ENCODE measurements around the gene IGFL4.

Gene IGFL4

DNA sequence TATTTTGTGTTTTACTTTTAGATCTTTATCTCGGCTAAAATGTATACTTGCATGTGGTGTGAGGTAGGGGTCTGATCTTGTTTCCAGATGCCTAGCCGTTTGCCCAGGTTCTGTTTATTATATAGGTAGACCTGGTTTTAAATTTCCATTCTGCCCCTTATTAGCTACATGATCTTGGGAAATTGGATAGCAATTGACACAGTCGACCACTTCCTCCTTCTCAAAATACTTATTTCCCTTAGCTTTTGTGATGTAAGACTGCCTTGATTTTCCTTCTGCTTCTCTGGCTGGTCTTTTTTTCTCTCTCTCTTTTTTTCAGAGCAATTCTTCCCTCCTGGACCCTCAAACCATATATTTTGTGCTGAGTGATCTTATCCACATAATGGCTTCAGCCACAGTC lies 15.0 kb downstream of the IGFL4 start:
- DNase-seq, result no peak
- in situ Hi-C loops (cut with HindIII; ENCODE audit: low pct_ligation_motif_present, low pct_unique_long_range_greater_than_20kb, low sequenced_read_pairs), result no loop called here

DNA sequence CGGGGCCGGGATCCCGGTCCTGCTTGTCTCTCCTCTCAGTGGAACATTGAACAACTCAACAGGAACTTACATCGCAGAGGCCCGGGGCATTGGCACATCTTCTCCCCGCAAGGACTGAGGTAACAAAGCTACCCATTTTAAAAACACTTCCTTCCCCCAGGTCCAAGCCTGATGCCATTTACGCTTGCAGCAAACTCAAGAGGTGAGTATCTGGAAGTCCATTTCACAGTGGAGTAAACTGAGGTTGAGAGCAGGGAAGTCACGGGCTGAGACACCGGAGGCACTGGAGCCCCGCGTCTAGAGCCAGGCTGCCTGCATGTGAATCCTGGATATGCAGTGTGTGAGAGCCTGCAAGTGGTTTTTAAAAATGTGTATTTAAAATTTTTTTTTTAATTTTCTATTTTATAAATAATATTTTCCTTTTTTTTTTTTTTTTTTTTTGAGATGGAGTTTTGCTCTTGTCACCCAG lies 17.5 kb downstream of the IGFL4 start:
- no peak for DNase-seq
- in situ Hi-C loops (cut with HindIII; ENCODE audit: low pct_ligation_motif_present, low pct_unique_long_range_greater_than_20kb, low sequenced_read_pairs), result no loop called here

DNA sequence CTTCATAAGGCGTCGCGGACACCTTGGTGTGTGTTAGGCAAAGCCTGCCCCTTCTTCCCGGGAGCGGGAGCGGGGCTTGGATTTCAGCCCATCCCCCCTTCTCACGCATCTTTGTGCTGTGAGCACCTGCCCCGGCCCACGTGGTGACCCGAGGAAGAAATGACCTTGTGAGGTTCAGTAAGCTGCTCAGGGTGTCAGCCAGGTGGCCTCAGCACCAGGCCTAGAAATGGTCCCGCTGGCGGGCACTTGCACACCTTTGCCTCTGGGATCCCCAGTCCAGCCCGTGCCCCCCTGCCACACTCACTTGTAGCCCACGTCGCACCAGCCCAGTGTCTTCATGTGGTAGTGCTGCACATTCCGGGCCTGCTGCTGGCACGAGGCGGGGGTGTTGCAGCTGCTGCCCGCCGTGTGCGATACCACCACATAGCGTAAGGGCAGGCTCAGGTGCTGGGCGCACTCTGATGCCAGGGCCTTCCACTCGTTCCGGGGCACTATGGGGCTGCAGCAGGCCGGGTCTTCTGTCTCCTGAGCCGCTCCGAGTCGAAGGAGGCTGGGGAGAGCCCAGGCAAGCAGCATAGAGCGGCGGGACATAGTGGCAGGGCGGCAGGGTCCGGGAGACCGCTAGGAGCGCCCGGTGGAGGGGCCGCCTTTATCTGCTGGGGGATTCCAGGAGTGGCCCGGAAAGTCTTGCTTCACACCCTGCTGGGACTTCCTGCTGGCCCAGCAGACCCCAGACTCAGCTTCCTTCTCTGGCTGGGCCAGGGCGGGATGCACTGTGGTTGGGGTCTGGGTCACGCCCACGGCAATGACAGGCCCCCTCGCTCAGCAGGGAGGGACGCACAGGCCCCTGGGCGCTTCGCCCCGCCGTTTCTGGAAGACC lies 18.1 kb downstream of the IGFL4 start, which contains the start of gene PGLYRP1:
Gene PGLYRP1, minus strand, starts transcription at position 623 of the 880 bp plus-strand sequence. Its CDS starts 32 bp downstream, at position 591.
- DNase-seq, result no peak
- in situ Hi-C loops (cut with HindIII; ENCODE audit: low pct_ligation_motif_present, low pct_unique_long_range_greater_than_20kb, low sequenced_read_pairs), result no loop called here

DNA sequence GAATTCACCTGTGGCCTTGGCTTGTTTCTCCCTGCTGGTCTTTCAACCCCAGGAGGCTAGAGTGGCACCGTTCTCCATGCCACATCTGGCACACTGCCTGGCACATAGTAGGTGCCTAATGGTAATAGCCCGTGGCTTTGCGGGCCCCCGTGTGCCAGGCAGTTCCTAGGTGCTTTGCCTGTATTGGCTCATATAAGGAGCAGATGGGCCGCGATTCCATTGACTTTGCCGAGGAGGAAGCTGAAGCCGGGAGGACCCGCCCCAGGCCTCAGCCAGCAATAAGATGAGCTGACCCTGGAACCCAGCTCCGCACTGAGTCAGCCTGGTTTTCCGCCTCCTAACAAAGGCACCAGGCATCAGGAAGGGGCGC lies 18.8 kb downstream of the IGFL4 start:
- in situ Hi-C loops (cut with HindIII; ENCODE audit: low pct_ligation_motif_present, low pct_unique_long_range_greater_than_20kb, low sequenced_read_pairs), result no loop called here

DNA sequence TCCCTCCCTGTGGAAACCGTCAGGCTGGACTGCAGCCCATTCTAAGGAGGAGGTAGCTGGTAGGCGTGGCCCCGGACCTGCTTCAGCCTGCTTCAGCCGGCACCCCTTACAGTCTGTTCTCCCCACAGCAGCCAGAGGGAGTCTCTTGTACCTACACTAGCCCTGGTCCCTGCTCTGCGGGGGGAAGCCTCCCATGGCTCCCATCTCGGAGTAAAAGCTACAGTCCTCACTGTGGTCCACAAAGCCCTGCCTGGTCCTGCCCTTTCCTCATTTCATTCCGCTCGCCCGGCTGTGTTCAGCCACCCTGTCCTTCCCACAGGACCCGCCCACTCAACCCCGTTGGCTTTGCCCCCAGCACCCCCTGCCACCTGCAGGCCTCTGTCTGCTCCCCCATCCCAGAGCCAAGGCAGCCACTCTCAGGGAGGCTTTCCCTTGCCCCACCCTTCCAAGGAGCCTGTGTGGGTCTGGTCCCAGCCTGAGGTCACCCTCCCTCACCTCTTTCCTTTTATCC lies 19.2 kb downstream of the IGFL4 start:
- in situ Hi-C loops (cut with HindIII; ENCODE audit: low pct_ligation_motif_present, low pct_unique_long_range_greater_than_20kb, low sequenced_read_pairs), result no loop called here

More for the DNA sequence above, 18.8 kb downstream of the IGFL4 start:
- no peak for DNase-seq

DNA sequence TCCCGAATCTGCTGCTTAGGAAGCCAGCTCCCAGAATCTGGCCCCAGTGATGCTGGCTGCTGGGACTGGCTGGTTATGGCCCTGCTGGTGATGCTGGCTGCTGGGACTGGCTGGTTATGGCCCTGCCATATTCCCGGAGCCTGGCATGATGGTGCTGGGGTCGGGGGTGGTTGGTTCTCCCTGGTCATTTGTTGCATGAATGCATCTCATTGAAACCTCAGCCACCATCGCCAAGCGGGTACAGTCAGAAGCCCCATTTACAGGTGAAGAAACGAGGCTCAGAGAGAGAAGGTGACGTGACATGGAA lies 20.0 kb downstream of the IGFL4 start:
- no peak for DNase-seq

More for the DNA sequence above, 19.2 kb downstream of the IGFL4 start:
- DNase-seq, result no peak

DNA sequence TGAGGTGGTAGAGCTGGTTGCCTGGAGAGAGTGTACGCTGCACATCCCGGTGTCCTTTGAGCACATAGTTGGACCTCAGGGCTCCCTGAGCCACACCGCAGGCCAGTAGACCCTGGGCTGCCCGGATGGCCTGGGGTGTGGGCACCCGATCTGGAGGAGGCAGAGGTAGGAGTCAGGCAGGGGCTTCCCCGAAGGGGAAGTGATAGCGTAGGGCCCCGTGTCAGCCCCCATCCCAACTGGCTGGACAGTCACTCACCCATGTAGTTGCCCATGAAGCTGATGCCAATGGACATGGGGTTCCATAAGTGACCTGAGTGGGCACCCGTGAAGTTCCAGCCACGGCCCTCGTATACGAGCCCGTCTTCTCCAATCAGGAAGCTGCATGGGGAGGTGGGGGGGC lies 21.5 kb downstream of the IGFL4 start:
- in situ Hi-C loops (cut with HindIII; ENCODE audit: low pct_ligation_motif_present, low pct_unique_long_range_greater_than_20kb, low sequenced_read_pairs), result no loop called here
- no peak for DNase-seq

More for the DNA sequence above, 20.0 kb downstream of the IGFL4 start:
- in situ Hi-C loops (cut with HindIII; ENCODE audit: low pct_ligation_motif_present, low pct_unique_long_range_greater_than_20kb, low sequenced_read_pairs), result no loop called here

DNA sequence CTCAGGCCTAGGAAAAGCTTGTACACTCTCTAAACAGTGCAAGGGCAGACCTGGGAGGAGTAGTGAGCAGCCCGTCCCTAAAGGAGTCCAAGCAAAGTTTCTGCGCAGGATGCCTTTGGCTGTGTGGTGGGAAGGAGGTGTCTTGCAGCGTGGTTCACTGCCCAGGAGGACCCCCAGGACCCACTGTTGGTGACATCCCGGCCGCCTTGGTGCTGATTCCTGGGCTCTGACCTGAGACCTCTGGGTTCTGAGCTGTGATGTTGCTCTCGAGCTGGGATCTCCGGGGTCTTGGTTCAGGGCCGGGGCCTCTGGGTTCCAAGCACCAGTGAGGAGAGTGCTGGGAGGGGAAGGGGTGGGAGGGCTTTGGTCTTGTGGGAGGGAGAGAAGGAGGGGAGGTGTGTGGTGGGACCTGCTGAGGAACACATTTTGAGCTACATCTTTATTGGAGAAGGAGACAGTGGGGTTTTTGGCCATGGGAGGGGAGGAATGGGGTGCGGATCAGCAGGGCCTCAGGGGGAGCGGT lies 22.0 kb downstream of the IGFL4 start:
- DNase-seq, result no peak
- in situ Hi-C loops (cut with HindIII; ENCODE audit: low pct_ligation_motif_present, low pct_unique_long_range_greater_than_20kb, low sequenced_read_pairs), result no loop called here

DNA sequence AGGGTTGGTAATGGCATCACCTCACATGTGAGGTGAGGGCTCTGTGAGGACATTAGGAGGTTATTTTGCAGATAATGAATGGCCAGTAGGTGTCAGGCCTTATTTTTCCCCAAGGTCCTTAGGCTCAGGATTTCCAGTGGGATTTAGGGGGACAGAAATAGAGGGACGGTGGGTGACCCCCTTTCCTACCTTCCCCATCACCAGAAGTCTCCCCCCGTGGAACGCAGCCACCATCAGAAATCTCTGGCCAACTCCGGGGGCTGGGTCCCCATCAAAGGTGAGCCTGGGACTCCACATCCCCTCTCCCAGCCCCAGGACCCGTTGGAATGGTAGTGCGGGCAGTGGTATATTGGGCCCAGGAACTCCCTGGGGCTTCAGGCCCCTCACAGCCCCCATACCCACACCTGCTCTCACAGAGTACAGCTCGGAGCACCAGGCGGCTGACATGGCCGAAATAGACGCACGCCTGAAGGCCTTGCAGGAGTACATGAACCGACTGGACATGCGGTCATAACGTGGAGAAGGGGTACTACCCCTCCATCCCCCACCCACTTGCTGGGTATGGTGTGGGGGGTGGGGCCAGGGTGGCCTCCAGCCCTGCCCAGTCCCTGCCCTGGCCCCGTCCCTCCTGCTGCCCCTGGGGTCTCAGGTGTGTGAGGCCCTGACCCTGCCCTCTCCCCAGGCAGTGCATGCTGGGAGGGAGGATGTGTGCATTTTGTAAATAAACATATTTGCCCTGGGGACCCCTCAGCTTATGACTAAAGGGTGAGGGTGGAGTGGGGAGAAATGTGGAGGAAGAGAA lies 22.7 kb downstream of the IGFL4 start:
- in situ Hi-C loops (cut with HindIII; ENCODE audit: low pct_ligation_motif_present, low pct_unique_long_range_greater_than_20kb, low sequenced_read_pairs), result no loop called here
- DNase-seq, result no peak

DNA sequence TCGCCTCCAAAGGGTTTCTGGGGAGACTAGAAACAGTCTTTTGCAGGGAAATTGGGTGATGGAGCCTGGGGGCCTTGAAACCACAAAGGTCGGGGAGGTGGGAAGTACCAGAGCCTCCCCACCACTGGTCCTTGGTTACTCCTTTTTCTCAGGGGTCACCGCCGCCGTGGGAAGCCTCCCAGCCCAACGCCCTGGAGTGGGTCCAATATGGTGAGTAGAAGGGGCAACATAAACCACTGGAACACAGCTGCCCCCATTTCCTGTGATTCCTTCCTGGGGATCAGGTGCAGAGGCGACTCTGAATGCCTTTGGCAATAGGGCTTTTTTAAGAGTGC lies 23.7 kb downstream of the IGFL4 start:
- in situ Hi-C loops (cut with HindIII; ENCODE audit: low pct_ligation_motif_present, low pct_unique_long_range_greater_than_20kb, low sequenced_read_pairs), result no loop called here
- no peak for DNase-seq

DNA sequence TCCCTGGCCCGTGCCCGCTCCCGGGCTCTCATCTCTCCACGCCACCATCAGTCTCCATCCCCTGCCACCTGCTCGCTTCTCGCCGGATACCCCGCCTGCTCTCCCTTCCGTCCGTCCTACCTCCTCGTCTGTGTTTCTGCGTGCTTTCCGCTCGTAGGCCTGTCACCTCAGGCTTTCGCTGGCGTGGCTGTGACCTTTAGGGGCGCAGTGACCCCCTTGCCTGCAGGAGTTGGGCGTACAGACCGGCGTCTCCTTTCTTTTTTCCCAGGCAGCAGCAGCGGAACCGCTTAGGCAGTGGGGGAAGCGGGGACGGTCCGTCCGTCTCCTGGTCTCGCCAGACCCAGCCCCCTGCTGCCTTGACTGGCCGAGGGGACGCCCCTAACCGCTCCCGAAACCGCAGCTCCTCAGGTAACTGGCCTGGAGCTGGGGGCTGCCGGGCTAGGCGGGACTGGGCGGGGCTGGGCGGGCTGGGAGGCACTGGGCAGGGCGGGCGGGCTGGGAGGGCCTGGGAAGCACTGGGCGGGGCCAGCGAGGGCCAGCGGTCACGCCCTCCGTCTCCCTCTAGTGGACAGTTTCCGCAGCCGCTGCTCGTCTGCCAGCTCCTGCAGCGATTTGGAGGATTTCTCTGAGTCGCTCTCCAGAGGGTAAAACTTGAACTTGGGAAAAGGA lies 24.2 kb downstream of the IGFL4 start:
- in situ Hi-C loops (cut with HindIII; ENCODE audit: low pct_ligation_motif_present, low pct_unique_long_range_greater_than_20kb, low sequenced_read_pairs), result no loop called here
- DNase-seq, result peak; percentile 77

DNA sequence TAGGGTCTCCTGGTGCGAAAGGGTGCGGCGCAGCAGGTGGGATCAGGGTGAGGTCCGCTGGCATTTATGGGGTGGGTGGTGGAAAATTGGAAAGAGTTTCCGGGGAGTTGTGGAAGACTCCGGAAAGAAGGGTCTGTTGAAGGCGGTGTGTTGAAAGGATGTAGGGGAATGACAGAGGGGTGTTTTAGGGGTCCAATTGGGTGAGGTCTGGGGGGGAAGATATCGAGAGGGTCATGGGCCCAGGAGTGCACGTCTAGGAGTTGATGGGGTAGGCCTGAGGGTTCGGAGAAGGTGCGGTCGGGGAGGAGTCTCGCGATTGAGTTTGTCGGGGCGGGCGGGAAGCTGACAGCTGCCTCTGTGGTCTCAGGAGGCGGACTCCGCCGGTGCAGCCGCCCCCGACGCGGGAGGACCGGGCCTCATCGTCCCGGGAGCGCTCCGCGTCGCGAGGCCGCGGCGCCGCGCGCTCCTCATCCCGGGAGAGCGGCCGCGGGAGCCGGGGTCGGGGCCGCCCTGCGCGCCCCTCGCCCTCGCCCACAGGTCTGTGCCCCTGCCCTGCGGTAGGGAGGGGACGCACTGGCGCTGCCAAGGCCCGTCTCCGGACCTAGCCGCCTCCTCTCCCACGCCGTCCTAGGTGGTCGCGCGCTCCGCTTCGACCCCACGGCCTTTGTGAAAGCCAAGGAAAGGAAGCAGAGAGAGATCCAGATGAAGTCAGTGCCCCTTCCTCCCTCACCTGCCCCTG lies 24.9 kb downstream of the IGFL4 start:
- in situ Hi-C loops (cut with HindIII; ENCODE audit: low pct_ligation_motif_present, low pct_unique_long_range_greater_than_20kb, low sequenced_read_pairs), result no loop called here
- peak; percentile 22 for DNase-seq

DNA sequence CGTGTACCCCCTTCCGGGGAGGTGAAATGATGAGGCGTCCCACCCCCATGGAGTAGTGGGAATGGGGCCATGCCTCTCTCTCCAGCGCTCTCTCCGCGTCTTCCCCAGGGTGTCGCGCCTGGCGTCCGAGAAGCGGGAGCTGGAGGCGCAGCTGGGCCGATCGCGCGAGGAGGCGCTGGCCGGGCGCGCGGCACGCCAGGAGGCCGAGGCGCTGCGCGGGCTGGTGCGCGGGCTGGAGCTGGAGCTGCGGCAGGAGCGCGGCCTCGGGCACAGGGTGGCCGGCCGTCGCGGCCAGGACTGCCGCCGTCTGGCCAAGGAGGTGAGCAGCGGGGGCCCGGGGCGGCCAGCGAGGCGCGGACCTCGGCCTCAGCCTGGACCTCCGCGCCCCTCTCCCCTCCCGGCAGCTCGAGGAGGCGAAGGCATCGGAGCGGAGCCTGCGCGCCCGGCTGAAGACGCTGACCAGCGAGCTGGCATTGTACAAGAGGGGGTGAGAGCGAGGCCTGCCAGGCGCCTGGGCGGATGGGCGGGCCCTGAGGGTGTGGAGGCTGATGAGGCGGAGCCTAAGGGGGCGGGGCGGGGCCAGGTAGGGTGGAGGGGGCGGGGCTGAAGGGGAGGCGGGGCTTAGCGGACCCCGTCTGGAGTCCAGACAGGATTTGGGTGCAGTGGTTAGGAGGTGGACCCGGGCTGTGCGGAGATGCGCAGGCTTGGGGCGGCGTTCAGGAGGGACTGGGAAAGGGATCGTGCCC lies 25.7 kb downstream of the IGFL4 start:
- in situ Hi-C loops (cut with HindIII; ENCODE audit: low pct_ligation_motif_present, low pct_unique_long_range_greater_than_20kb, low sequenced_read_pairs), result no loop called here
- peak; percentile 83 for DNase-seq

DNA sequence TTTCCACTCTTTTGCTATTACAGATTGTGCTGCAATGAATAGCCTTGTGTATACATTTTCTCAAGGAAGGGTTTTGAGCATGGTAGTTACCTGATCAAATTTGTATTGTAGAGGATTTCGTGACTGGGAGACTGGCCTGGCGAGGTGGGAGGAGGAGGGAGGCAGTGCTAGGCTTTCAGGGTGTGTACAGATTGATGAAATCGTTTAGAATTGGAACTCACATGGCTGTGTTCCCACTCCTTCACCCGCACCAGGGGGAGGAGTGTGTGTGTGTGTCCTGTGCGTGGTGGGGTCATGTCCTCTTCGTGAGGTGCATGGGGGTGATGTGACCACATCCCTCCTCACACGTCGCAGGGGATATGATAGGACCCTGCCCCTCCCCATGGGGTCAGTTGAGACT lies 26.3 kb downstream of the IGFL4 start:
- no peak for DNase-seq
- in situ Hi-C loops (cut with HindIII; ENCODE audit: low pct_ligation_motif_present, low pct_unique_long_range_greater_than_20kb, low sequenced_read_pairs), result no loop called here

DNA sequence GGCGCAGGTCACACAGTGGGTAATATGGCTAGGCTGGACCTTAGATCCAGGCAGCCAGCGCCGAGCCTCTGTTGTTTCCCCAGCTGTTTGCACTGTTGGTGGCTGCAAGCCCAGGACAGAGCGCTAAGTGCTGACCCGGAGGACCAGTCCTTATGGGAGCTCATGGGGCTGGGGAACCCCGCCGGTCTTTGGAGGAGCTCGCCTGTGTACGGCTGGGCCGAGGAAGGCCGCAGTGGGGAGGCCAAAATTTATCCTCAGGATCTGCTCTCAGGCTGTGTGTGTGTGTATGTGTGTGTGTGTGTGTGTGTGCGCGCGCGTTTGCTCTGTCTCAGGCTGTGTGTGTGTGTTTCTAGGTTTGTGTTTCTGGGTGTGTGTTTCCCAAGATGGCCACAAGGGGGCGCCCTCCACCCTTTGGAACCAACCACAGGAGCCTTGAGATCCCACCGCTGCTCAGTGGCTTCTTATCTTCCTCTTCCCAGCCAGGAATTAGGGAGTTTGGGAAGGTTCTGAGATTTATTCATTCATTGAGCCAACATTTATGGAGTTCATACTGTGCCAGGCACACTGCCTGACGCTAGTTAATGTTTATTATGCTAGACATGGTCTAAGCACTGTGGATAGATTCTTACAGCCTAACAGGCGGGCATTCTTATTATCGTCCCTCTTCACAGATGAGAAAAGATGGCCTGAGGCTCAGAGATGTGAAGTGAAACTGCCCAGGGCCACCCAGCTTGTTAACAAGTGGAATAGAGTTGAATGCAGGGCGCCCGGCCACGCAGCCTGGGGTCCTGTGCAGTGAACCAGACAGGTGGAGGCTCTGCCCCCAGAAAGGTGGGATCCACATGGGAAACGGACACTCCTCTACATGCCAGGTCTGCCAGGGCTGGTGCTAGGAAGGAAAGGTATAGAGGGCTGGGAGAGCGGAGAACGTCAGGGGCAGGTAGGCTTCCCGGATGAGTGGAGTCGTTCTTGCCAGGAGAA lies 31.0 kb downstream of the IGFL4 start:
- in situ Hi-C loops (cut with HindIII; ENCODE audit: low pct_ligation_motif_present, low pct_unique_long_range_greater_than_20kb, low sequenced_read_pairs), result no loop called here
- DNase-seq, result peak; percentile 53

DNA sequence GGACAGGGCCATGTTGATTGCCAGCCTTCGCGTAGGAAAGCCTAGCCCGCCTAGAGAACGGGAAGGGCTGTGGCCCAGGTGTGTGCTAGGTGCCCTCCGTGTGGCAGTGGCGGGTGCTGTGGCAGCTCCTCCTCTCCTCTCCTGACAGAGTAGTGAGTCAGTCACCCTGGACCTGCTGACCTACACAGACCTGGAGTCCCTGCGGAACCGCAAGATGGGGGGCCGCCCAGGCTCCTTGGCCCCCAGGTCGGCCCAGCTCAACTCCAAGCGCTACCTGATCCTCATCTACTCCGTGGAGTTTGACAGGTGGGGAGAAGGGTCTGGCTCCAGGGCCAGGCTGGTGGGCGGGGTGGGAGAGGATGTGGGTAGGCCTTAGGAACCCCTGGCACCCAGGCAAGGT lies 34.4 kb downstream of the IGFL4 start:
- DNase-seq, result no peak
- in situ Hi-C loops (cut with HindIII; ENCODE audit: low pct_ligation_motif_present, low pct_unique_long_range_greater_than_20kb, low sequenced_read_pairs), result no loop called here
